ENCODE measurements around the gene PDE4A. TPM values are rescaled to one million over a fixed set of nuclear protein-coding genes. Genes with fewer than 3 reads are reported as not detected.

Gene PDE4A
- total RNA-seq, 1 donor from 2014 or later, result 18.8 TPM

DNA sequence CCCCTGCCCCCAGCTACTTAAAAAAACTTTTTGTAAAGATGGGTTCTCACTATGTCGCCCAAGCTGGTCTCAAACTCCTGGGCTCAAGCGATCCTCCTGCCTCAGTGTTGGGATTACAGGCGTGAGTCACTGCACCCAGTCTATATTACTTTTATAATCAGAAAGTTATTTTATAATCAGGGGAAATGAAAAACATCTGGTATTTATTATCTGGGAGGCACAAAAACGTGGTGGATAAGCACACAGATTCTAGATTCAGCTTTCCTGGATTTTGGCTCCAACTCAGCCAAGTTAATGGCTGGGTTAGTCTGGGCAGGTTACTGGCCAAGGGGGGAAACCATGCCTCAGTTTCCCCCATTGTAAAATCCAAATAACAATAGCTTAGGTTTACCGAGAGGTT, 58.1 kb downstream of the PDE4A start:
- no peaks in the 10 kb centered on the region for H3K27me3 Mint-ChIP-seq (ENCODE audit: low read depth)
- no peaks in the 10 kb centered on the region for H3K36me3 Mint-ChIP-seq (ENCODE audit: low read depth)
- H3K9me3 Mint-ChIP-seq (ENCODE audit: low read depth), result no peaks in the 10 kb centered on the region
- no peak for DNase-seq (ENCODE audit: low spot score)
- H3K4me1 Mint-ChIP-seq (ENCODE audit: low read depth), result peaks cover 8% of the 10 kb centered on the region
- no peak overlapping the region for H3K27ac Mint-ChIP-seq (ENCODE audit: unreplicated experiment)
- no peak for TF ChIP-seq CTCF (IDR thresholded peaks at IDR 0.05)
- no peak overlapping the region for H3K4me3 Mint-ChIP-seq (ENCODE audit: unreplicated experiment)

DNA sequence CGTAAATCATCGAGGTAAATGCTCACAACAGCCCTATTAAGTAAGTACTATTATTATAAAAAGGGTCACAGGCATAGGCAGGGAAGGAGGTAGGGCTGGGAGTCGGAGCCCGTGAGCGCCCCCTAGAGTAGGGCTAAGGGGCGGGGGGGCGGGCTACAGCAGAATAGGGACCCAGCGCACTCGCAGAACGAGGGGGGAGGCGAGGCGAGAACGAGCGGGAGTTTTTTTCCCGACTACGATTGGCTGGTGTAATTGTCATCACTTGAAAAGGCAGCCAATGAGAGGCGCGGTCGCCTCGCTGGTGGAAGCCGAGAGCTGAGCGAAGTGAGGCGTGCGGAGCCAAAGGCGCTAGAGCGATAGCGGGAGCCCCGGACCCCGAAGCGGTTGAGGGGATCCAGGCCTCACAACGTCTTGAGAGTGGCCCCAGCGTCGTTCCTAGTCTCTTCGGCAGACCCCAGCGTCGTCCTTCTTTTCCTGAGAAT, 58.6 kb downstream of the PDE4A start:
- Mint-ChIP-seq H3K27me3 (ENCODE audit: low read depth) (no peaks in the 10 kb centered on the region), H3K4me1 (ENCODE audit: low read depth) (peaks cover 8% of the 10 kb centered on the region), H3K4me3 (ENCODE audit: unreplicated experiment) (peak overlapping the region; percentile 68), H3K36me3 (ENCODE audit: low read depth) (no peaks in the 10 kb centered on the region), H3K9me3 (ENCODE audit: low read depth) (no peaks in the 10 kb centered on the region), H3K27ac (ENCODE audit: unreplicated experiment) (no peak overlapping the region)
- TF ChIP-seq CTCF (IDR thresholded peaks at IDR 0.05), result peak; percentile 82
- DNase-seq (ENCODE audit: low spot score), result peak; percentile 91

DNA sequence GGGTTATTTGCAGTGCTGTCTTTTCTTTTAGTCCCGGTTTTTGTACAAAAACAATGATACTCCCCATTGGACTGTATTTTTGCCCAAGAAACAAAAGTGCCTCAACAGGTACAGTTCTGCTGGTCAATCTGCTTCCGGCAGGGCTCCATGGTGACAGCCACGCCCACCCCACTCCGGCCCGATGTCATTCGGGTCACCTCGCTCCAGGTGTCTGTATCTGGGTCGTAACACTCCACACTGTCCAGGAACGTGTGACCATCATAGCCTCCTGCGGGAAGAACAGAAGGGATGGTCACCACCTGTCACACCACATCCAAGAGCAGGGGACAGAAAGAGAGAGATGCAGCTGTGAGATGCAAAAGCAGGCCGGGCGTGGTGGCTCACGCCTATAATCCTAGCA, 66.2 kb downstream of the PDE4A start:
- DNase-seq (ENCODE audit: low spot score), result no peak
- H3K27ac Mint-ChIP-seq (ENCODE audit: unreplicated experiment), result no peak overlapping the region
- H3K9me3 Mint-ChIP-seq (ENCODE audit: low read depth), result no peaks in the 10 kb centered on the region
- no peaks in the 10 kb centered on the region for H3K27me3 Mint-ChIP-seq (ENCODE audit: low read depth)
- H3K36me3 Mint-ChIP-seq (ENCODE audit: low read depth), result peaks cover 24% of the 10 kb centered on the region
- no peak overlapping the region for H3K4me3 Mint-ChIP-seq (ENCODE audit: unreplicated experiment)
- no peak for TF ChIP-seq CTCF (IDR thresholded peaks at IDR 0.05)
- no peaks in the 10 kb centered on the region for H3K4me1 Mint-ChIP-seq (ENCODE audit: low read depth)

DNA sequence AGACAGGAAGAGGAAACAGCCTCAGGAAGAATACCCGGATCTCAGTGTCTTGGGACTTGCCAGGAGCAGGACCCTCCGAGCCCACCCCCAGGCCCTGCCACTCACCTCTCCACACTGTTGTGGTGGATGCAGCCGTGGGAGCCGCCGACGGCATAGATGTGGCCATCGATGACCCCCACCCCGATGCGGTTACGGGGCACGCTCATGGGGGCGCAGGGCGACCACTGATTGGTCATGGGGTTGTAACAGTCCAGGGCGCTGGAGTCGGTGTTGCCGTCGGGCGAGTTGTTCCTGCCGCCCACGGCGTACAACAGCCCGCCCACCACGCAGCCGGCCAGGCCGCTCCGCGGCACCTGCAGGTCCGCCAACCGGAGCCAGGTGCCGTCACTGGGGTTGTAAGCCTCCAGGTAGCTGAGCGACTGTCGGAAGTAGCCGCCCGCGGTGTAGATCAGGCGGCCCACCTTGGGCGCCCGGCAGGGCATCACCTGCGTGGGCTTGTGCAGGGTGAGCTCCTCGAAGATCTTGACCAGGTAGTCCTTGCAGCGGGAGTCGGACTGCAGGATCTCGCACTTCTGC, 71.2 kb downstream of the PDE4A start:
- TF ChIP-seq CTCF (IDR thresholded peaks at IDR 0.05), result no peak
- no peak overlapping the region for H3K4me3 Mint-ChIP-seq (ENCODE audit: unreplicated experiment)
- no peak overlapping the region for H3K27ac Mint-ChIP-seq (ENCODE audit: unreplicated experiment)
- peaks cover 22% of the 10 kb centered on the region for H3K36me3 Mint-ChIP-seq (ENCODE audit: low read depth)
- no peaks in the 10 kb centered on the region for H3K4me1 Mint-ChIP-seq (ENCODE audit: low read depth)
- DNase-seq (ENCODE audit: low spot score), result peak; percentile 91
- H3K27me3 Mint-ChIP-seq (ENCODE audit: low read depth), result no peaks in the 10 kb centered on the region
- no peaks in the 10 kb centered on the region for H3K9me3 Mint-ChIP-seq (ENCODE audit: low read depth)

DNA sequence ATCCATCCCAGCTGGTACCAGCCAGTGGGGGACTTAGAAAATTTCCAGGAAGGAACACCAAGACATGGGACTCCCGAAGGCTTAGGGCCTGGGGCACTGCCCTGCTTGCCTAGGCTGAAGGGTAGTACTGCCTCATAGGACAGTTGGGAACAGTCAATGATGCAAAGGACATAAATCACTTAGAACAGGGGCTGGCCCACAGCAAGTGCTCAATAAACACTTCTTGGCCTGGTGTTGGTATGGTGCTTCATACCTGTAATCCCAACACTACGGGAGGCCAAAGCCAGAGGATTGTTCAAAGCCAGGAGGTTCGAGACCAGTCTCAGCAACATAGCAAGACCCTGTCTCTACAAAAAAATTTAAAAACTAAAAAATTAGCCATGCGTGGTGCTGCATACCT, 77.0 kb downstream of the PDE4A start:
- TF ChIP-seq CTCF (IDR thresholded peaks at IDR 0.05), result no peak
- no peak overlapping the region for H3K4me3 Mint-ChIP-seq (ENCODE audit: unreplicated experiment)
- peaks cover 25% of the 10 kb centered on the region for H3K4me1 Mint-ChIP-seq (ENCODE audit: low read depth)
- H3K9me3 Mint-ChIP-seq (ENCODE audit: low read depth), result no peaks in the 10 kb centered on the region
- H3K27me3 Mint-ChIP-seq (ENCODE audit: low read depth), result no peaks in the 10 kb centered on the region
- peaks cover 15% of the 10 kb centered on the region for H3K36me3 Mint-ChIP-seq (ENCODE audit: low read depth)
- H3K27ac Mint-ChIP-seq (ENCODE audit: unreplicated experiment), result no peak overlapping the region
- no peak for DNase-seq (ENCODE audit: low spot score)

All from chondrocyte (in vitro differentiated cells).